ENCODE measurements around the gene FIBP. TPM values are rescaled to one million over a fixed set of nuclear protein-coding genes. Genes with fewer than 3 reads are reported as not detected.
A peak's percentile ranks its signal among the peaks of the same experiment; 100 is the strongest.

FIBP gene
- total RNA-seq, 3 donors from 2014 or later: 35.8 to 52.8 (median 47.0) TPM

- TF ChIP-seq CTCF (IDR thresholded peaks at IDR 0.05): no peak
- Histone ChIP-seq H3K4me3 (no peak within 1 kb of the TSS), H3K4me1 (ENCODE audit: low read depth) (peaks cover 10% of the 10 kb centered on the region), H3K36me3 (ENCODE audit: low read depth) (peaks cover 4% of the 10 kb centered on the region), H3K9me3 (no peaks in the 10 kb centered on the region)
- ATAC-seq: peak; percentile 2
- DNase-seq: peak in 2 of 3 donors; percentile 61 to 69
- intact Hi-C loops (cut with DNase I, micrococcal nuclease): no loop called here
Measured at GRCh38 chr11:65872586-65873317, 15.5 kb downstream of the FIBP start, which contains the start of gene EFEMP2. Gene EFEMP2 (minus strand): TSS chr11:65872800. CDS start chr11:65872354, 446 bp downstream.

DNA sequence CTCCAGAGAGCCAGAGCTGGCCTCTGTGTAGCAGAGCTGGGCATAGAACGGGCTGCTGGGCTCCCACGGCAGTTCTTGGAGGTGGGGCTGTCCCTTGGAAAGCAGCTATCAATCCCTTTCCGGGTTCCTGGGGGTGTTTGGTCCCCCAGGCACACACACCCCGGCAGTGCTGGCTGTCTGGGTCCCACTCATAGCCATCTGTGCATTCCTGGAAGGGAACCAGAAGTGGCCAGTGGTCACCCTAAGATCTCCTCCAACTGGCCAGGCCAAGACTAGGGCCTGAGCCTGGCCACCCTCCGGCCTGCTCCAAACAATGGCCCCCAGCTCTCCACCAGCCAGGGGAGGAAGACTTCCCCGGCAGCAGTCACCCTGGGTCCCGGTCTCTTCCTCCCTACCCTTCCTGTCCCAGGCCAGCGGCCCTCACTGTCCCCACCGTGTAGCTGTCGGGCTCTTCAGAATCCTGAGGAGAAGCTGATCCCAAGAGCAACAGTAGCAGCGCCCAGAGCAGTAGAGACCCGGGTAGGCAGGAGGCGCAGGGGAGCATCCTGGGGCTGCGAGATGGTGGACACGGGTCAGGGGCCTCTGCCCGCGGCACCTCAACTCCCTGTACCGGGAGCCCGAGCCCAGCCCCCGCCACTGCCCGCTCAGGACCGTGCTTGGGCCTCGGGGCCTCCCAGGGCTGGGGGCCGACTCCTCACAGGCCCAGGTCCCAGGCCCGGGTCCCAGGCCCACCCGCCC is 16.3 kb downstream of the FIBP start:
- ATAC-seq (no peak), DNase-seq (peak in 2 of 3 donors; percentile 54 to 58)
- intact Hi-C loops (cut with DNase I, micrococcal nuclease): no loop called here
- Histone ChIP-seq H3K4me1 (ENCODE audit: low read depth) (peaks cover 10% of the 10 kb centered on the region), H3K4me3 (no peak overlapping the region), H3K9me3 (no peaks in the 10 kb centered on the region), H3K36me3 (ENCODE audit: low read depth) (peaks cover 4% of the 10 kb centered on the region)
- no peak for TF ChIP-seq CTCF (IDR thresholded peaks at IDR 0.05)

DNA sequence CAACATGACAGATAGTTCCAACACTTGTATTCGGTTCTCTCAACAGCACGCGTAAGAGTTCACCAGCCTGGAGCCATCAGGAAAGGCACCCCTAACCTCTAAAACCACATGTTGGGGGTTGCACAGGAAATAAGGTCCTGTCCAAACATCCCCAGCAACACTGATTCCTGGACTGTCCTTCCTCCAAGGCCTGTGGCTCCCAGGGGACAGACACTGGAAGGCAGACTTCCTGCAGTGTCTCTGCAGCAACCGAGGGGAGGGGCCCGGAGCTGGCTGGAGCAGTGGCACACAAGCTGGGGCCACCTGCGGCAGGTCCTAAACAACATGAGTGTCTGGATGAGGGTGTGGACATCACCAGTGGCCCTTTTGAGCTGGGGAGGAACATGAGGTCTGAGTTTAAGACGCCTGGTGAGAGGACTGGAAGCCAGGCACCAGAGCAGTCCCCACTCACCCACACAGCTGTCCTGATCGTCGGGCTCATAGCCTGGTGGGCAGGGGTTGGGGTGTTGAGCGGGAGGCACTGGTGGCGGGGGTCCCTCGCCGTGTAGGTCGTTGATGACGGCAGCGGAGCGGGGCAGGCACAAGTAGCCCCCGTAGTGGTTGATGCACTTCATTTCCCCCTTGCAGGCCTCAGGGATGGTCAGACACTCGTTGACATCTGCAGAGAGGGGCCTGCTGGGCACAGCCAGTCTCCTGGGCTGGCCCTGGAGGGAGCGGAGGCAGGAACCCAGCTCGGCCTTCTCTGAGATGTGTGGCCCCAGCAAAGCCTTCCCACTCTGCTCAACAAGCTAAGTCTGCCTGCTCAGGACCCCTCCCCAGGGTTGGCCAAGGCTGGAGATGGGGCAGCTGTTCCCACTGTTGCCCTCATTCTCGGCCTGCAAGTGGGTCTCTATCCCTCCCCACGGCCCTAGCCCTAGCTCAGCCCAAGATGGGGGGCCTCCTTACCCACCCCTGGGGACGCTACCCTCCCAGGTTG is 17.3 kb downstream of the FIBP start:
- intact Hi-C loops (cut with DNase I, micrococcal nuclease): no loop called here
- TF ChIP-seq CTCF (IDR thresholded peaks at IDR 0.05): no peak
- peaks cover 10% of the 10 kb centered on the region for H3K4me1 ChIP-seq (ENCODE audit: low read depth)
- no peak overlapping the region for H3K4me3 ChIP-seq
- no peaks in the 10 kb centered on the region for H3K9me3 ChIP-seq
- ATAC-seq (no peak), DNase-seq (peak in 2 of 3 donors; percentile 28 to 58)
- H3K36me3 ChIP-seq (ENCODE audit: low read depth): peaks cover 4% of the 10 kb centered on the region

DNA sequence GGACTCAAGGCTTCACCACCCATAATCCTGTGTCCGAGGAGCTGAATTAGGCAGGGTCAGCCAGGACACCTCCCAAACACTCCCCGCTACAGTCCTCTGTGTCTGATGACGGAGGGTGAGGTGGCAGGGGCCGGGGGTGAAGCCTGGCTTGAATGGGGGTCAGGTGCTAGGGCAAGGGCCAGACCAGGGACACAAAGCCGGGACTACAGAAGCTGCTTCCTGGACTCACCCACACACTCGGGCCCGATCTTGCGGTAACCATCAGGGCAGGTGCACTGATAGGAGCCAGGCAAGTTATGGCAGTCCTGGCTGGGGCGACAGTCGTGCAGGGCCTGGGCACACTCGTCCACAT is 18.0 kb downstream of the FIBP start:
- no peak for TF ChIP-seq CTCF (IDR thresholded peaks at IDR 0.05)
- intact Hi-C loops (cut with DNase I, micrococcal nuclease): no loop called here
- ATAC-seq (no peak), DNase-seq (no peak)
- Histone ChIP-seq H3K4me1 (ENCODE audit: low read depth) (peaks cover 10% of the 10 kb centered on the region), H3K4me3 (no peak overlapping the region), H3K36me3 (ENCODE audit: low read depth) (peaks cover 4% of the 10 kb centered on the region), H3K9me3 (no peaks in the 10 kb centered on the region)

DNA sequence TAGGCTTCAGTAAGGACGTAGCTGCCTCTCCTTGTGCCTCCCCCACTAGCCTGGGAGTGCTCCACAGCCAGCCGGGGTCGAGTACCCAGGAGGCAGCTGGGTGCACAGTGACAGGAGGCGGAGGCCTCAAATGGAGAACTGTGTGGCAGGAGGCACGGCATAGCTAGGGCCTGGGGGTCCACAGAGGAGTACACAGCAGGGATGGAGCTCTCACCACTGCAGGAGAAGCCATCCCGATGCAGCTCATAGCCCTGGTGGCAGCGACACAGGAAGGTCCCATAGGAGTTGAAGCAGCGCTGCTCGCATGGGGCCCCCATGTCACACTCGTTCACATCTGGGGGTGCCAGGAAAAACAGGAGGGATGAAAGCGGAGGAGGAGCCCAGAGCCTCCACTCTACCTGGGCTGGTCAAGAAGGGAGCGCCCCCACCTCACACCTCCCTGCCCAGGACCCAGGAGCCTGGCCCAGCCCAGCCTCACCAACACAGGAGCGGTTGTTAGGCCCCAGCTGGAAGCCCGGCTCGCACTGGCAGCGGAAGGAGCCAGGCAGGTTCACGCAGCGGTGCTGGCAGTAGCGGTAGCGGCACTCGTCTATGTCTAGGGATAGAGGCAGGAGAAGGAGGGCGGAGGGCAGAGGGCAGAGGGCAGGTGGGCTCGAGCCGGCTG is 18.5 kb downstream of the FIBP start:
- Histone ChIP-seq H3K36me3 (ENCODE audit: low read depth) (peaks cover 4% of the 10 kb centered on the region), H3K4me3 (no peak overlapping the region), H3K9me3 (no peaks in the 10 kb centered on the region), H3K4me1 (ENCODE audit: low read depth) (peaks cover 10% of the 10 kb centered on the region)
- TF ChIP-seq CTCF (IDR thresholded peaks at IDR 0.05): no peak
- ATAC-seq (no peak), DNase-seq (peak in 1 of 3 donors; percentile 43)
- intact Hi-C loops (cut with DNase I, micrococcal nuclease): no loop called here
